Testis (tissue), 3 donors: ENCODE results near the gene RPTOR. TPM values are rescaled to one million over a fixed set of nuclear protein-coding genes. Genes with fewer than 3 reads are reported as not detected.
"Not testable (repeated sequence)": the region's sequence is repeated elsewhere in the genome, so short reads cannot be mapped to it uniquely, and the experiment has no call there.

ENCODE experiments used
- DNase-seq: peaks from one replicate; pipeline ENCODE4 v3.0.0-alpha.2; 2019
- H3K27ac ChIP-seq, 2 donors: fragments of 200-600 bp; sonication (generic); one replicate each; pipeline ENCODE4 v1.5.1; 2019
- H3K27me3 ChIP-seq: fragments of 200-600 bp; sonication (generic); one replicate; pipeline ENCODE4 v1.5.1; 2019
- H3K36me3 ChIP-seq: fragments of 200-600 bp; sonication (generic); one replicate; pipeline ENCODE4 v1.5.1; 2017; ENCODE audit warnings: low read depth; ENCODE audit errors: missing control alignments
- H3K4me1 ChIP-seq: fragments of 200-600 bp; sonication (generic); one replicate; pipeline ENCODE4 v1.5.1; 2019
- H3K4me3 ChIP-seq, 2 donors: fragments of 200-600 bp; sonication (generic); one replicate each; pipeline ENCODE4 v1.5.1; 2017 to 2019
- H3K9me3 ChIP-seq: fragments of 200-600 bp; sonication (generic); one replicate; pipeline ENCODE4 v1.5.1; 2017
- CTCF ChIP-seq, 3 experiments: fragments of 450-650 bp in 2 of 3; fragments of 200-600 bp in 1 of 3; sonication (generic) in 1 of 3; IDR thresholded peaks; one replicate each; pipeline ENCODE4 v1.5.1; 2016 to 2019; ENCODE audit warnings: antibody characterized with exemption in 3 of 3, mild to moderate bottlenecking in 2 of 3, moderate library complexity in 1 of 3
- POLR2A ChIP-seq: fragments of 450-650 bp; IDR thresholded peaks from one replicate; pipeline ENCODE4 v1.6.1; 2017; ENCODE audit warnings: antibody characterized with exemption, mild to moderate bottlenecking, moderate library complexity
- WGBS, 2 donors: methylation state at CpG; one replicate each; pipeline ENCODE4 v1.1.5; 2018; 5-methylcytosine and 5-hydroxymethylcytosine counted together
- intact Hi-C: fragments of 100-400 bp; cut with DNase I; formaldehyde crosslinking; loops from one replicate; pipeline ENCODE4 v1.15.1; 2023; ENCODE audit warnings: low total_unique reads
- polyA plus RNA-seq: library from polyadenylated mRNA; stranded (reverse); fragments of 350-450 nt; fragmentation: Illumina TruSeq; extraction: RNeasy Lipid Tissue Mini Kit (QIAGEN cat#74804); gene quantifications from one replicate; pipeline ENCODE4 v1.2.3, GENCODE V29; 2014; ENCODE audit warnings: low read depth, low replicate concordance; ENCODE audit not compliant: insufficient read depth
- total RNA-seq, 2 donors: library from RNA; depleted of rRNA; stranded (reverse); fragments of >200 nt; gene quantifications; one replicate each; pipeline ENCODE4 v1.2.3, GENCODE V29; 2016

Gene RPTOR
- total and polyA plus RNA-seq, 3 donors from 2014 or later: 21.8 to 68.3 (median 56.6) TPM

GRCh38 chr17:80874866-80875445, 330.3 kb downstream of the RPTOR start:
- intact Hi-C loops: no loop called here
- TF ChIP-seq CTCF (IDR thresholded peaks at IDR 0.05): no peak
- TF ChIP-seq POLR2A: no peak
- DNase-seq: no peak
- H3K36me3 ChIP-seq: no peaks in the 10 kb centered on the region
- H3K4me1 ChIP-seq: peaks cover 5% of the 10 kb centered on the region
- H3K27ac ChIP-seq: no peak overlapping the region
- WGBS, 2 donors: 97 to 98% methylated on average over 19 of the region's 19 CpGs
- H3K4me3 ChIP-seq: no peak overlapping the region
- H3K27me3 ChIP-seq: no peaks in the 10 kb centered on the region
- H3K9me3 ChIP-seq: no peaks in the 10 kb centered on the region

- H3K9me3 ChIP-seq, intact Hi-C loops, H3K27ac ChIP-seq, DNase-seq, H3K4me3 ChIP-seq, H3K4me1 ChIP-seq, H3K36me3 ChIP-seq, H3K27me3 ChIP-seq: not testable (repeated sequence)
- 92% methylated on average over 14 to 17 of the region's 29 CpGs for WGBS, 2 donors
These were observed 330.9 kb downstream of the RPTOR start for GRCh38 chr17:80875480-80875995.

- intact Hi-C loops, H3K36me3 ChIP-seq, H3K4me3 ChIP-seq, DNase-seq, H3K27me3 ChIP-seq, H3K4me1 ChIP-seq, H3K27ac ChIP-seq, H3K9me3 ChIP-seq: not testable (repeated sequence)
- 94% methylated on average over 10 to 37 of the region's 39 CpGs for WGBS, 2 donors
These were observed 331.9 kb downstream of the RPTOR start for GRCh38 chr17:80876456-80876949.

GRCh38 chr17:80876950-80877728, 332.5 kb downstream of the RPTOR start:
- peaks cover 5% of the 10 kb centered on the region for H3K4me1 ChIP-seq
- DNase-seq: no peak
- TF ChIP-seq CTCF (IDR thresholded peaks at IDR 0.05): no peak
- TF ChIP-seq POLR2A: no peak
- 87 to 89% methylated on average over 25 to 32 of the region's 32 CpGs for WGBS, 2 donors
- H3K9me3 ChIP-seq: no peaks in the 10 kb centered on the region
- intact Hi-C loops: no loop called here
- H3K27me3 ChIP-seq: no peaks in the 10 kb centered on the region
- H3K36me3 ChIP-seq: no peaks in the 10 kb centered on the region
- no peak overlapping the region for H3K4me3 ChIP-seq
- H3K27ac ChIP-seq: no peak overlapping the region

GRCh38 chr17:80877729-80878303, 333.2 kb downstream of the RPTOR start:
- WGBS, 2 donors: 88 to 98% methylated on average over 12 to 14 of the region's 14 CpGs
- Histone ChIP-seq H3K9me3 (no peaks in the 10 kb centered on the region), H3K36me3 (no peaks in the 10 kb centered on the region), H3K4me1 (peaks cover 5% of the 10 kb centered on the region), H3K27ac (no peak overlapping the region), H3K27me3 (no peaks in the 10 kb centered on the region), H3K4me3 (no peak overlapping the region)
- TF ChIP-seq POLR2A (no peak), CTCF (IDR thresholded peaks at IDR 0.05) (no peak)
- DNase-seq: no peak
- intact Hi-C loops: no loop called here
